Effector CD4-positive, alpha-beta T cell (primary cell): ENCODE data around the gene SLC24A3.

ENCODE experiments used
- DNase-seq: peaks from one replicate; pipeline ENCODE4 v3.0.0-alpha.2; 2020

Gene SLC24A3

DNA sequence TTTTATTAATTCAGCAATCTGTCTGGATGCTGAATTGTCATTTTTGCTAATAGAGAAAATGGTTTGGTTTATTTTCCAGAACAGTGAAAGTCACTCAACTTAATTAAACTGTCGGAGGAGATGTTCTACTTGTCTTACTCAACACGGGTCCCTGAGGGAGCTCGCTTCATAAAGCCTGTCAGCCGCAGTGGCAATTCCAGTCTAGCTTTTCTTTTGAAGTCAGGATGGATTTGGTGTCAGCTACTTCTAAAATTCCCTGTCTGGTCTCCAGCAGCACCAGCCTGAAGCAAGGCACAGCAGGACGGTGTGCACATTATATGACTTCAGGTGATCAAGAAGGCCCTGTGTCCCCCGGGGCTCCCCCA, 261.5 kb downstream of the SLC24A3 start:
- no peak for DNase-seq

DNA sequence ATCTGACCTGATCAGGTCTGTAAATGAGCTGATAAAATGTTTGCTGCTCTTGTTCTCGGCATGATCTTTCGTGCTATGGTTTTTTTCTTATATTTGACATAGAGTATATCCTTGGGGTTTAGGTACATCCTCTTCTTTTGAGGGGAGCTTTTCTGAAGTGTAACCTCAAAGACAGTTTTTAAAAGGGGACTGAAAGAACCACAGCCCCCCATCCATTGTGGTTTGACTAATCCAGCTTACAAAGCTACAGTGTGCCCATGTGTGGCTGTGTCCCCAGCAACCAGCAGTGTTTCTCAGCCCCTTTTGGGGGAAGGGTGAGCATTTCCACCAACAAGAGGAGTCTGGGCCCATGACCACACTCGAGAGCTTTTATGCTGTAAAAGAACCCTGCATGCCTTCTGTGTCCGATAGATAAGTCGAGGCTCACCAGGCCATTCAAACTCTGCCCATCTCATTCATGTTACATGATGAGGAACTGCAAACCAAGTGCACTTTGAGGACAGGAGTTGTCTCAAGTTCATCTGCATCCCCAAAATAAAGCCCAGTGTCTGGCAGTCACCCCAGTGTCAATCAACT, 266.0 kb downstream of the SLC24A3 start:
- no peak for DNase-seq

DNA sequence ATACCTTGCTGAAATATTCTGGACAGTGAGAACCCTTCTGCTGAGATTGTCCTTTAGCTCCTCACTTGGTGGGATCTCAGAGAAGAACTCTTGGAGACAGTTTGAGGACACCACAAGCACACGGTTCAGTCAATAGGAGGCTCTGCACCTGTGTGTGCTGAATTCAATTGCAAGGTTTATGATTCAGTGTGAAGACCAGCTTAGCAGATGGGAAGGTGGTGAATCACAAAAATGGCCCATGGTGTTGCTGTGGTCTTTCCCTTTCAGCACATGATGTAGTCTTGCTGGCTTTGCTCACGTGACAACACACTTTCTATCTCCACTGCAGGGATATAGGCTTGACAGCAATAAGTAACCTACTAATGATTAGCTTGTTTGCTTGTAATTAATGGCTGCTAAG, 270.3 kb downstream of the SLC24A3 start:
- no peak for DNase-seq

DNA sequence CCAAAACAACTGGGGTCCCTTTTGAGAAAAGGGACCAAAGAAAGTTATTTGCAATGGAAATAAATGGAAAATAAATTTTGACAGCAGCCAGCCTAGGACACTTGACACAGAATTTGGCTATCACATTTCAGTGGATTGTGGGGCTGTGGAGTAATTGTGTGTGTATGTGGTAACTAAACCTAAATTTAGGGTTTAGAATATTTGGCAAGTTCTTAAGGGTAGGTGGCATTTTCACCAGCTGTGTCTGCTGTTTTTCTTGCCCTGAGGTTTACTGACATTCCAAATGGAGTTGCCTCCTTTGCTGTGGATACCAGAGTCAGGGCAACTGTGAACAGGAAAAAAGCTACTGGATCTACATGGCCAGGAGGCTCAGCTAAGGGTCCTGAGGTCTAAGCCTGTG, 270.9 kb downstream of the SLC24A3 start:
- DNase-seq, result no peak

DNA sequence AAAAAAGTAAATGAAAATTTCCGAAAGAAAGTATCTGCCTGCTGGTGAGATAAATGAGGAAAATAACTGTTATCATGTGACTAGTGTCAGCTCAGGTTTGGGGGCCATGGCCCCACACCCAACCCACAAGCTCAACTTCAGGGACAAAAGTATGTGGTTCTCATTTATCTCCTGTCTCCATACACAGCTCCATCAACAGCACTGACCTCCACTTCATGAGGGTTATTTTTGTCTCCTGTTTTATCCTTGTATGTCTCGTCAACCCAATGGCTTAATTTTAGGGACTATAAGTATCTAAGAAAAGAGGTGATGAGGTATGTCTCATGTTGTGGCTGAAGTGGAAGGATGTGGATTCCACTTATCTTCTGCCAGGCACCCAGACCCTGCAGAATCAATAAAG, 274.0 kb downstream of the SLC24A3 start:
- no peak for DNase-seq

DNA sequence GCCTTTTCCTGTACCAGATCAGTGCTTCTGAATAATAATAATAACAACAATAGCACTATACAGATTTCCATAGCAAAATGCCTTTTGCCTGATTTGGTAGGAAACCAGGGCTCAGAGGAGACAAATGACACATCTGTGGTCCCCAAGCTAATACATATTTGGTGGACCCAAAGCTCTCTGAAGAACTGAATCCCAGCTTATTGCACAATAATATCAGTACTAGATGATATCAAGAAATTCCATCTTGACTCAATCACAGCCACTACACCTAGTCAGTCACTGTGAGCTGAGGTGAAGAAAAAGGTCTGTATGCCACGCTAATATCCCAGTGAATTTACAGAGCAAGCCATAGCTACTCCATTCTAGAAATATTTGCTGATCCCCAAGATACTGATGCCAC, 275.0 kb downstream of the SLC24A3 start:
- DNase-seq, result no peak

DNA sequence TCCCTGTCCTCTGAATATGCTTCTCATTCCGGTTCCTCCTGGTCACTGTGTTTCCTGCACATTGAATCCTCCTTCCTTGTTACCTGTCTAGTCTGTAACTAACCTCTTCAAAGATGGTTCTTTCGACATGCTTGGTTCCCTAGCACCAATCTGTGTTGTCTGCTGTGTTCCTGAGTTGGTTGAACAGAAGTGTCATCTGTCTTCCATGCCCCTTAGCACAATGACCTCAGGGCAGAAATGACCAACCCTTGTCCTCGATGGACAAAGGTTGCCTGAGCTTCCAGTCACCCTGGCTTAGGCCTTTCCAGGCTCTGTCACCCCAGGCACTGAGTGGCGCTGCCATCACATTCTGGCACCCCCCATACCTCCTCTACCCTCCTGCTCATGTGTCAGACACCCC, 278.8 kb downstream of the SLC24A3 start:
- no peak for DNase-seq

DNA sequence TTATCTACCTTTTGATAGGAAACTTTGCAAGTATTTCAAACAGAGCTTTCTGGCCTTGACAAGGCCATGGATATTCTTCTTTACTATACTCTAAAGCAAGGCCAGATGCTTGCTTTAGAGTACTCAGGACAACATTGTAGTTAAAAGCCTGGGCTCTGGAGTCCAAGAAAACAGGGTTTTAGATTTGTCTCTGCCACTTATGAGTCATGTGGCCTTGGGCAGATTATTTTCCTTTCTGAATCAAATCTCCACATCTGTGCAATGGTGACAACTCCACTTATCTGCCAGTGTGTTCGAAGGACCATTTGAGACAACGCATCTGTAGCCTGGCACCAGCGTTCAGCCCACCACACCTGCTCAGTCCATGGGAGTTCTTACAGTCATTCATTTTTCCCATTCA, 279.7 kb downstream of the SLC24A3 start:
- DNase-seq, result no peak

DNA sequence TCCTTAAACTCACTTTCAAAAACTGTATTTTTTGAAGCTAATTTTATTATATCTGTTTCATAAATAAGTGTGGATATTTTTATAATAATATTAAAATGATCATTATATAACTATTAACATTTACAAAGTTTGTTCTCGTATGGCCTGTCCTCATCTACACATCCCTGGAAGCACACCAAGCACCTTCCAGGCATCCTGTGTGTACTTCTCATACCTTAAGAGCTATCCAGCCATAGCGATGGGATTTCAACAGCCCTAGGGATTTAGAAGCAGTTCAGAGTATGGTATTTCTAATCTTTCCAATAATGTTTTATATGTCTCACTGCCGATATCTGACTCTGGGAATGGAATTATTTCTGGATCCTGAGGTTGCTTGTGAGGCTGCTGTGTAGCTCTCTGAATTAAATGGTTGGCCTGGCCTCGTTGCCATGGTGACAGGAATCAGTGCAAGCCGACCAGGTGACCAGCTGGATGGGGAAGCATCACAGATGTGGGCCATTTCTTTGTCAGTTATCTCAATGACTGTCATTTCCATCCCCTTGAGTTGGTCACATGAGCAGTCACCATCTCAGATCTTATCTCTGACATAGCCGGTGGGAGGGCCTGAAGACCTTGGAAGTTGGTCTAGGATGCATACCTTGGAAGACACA, 280.4 kb downstream of the SLC24A3 start:
- no peak for DNase-seq

DNA sequence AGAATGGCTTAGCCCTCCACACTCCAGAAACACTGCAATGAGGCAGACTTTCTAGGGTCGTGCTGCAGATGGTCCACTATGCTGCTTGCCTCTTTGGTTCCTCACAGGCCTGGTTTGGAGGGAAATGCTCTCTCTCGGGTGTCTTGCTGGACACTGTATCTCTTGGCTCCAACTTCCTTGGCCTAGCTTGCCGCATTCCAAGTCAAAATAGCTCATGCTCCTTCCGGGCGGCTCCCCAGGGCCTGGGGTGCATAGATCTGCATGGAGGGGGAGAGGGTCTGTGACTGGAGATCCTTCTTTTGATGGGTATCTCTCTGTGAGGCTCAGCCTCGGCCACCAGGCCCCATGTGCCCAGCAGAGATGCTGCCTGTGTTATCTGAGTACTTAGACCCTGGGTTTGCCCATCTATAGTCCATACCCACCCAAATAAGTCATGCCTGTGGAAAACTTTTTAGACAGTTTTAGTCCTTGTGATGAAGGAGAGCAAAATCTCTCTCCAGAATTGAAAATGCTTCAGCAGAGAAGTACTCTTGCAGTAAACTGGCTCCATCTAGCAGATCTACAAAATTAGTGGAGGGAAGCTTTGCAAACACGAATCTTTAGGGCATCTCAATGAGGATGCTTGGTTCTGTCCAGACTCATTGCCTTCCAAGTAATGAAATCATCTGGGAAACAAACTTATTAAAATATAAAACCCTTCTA, 281.5 kb downstream of the SLC24A3 start:
- DNase-seq, result no peak

DNA sequence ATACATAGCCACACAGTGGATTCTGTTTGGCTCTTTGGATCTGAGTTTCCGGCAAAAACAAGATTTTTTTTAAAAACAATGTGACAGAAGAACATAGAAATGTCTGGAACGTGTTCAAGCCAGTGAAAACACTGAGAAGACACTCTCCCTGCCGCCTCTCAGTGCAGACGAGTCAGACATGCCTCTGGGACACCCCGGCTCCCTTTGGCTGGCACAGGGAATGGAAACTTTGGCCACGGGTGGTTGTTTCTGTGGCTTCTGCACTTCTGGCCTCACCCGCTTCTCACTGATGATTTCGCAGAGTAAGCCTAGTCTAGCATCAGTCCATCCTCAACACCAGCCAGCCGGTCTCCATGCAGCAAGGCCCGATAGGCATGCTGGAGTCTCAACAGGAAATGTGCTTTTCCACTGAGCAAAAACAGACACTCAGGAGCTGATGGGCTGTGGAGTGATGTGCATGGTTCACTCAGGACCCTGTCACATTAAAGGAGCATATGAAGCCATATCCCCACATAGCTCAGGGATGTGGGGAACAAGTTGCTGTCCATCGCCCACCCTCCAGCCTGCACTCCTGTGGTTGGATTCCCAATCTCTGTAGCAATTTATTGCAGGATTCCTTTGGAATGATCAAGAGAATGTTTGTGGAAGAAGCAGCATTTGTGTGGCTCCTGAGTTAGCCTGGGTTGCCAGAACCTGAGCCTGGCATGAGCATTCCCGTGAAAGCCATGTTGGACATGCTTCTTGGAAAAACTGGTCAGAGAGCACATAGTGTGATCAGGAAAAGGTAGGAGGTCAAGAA, 283.7 kb downstream of the SLC24A3 start:
- no peak for DNase-seq

DNA sequence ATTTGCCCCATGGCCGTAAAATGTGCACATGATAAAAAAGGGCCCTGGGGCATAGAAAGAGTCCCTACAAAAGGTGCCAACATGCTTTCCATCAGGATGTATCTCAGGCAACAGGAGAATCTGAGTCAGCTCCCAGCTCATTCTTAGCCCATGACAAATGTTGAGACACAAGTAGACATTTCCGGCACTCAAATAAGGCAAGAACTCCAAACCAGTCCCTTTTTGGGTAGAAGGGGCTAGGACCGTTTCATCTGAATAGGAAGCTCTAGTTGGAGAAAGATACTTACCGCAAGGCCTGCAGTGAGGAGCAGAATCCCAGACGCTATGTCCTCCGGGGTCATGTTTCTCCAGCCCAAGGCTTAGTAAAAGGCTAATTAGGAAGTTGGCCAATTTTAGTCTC, 284.6 kb downstream of the SLC24A3 start:
- DNase-seq, result no peak

DNA sequence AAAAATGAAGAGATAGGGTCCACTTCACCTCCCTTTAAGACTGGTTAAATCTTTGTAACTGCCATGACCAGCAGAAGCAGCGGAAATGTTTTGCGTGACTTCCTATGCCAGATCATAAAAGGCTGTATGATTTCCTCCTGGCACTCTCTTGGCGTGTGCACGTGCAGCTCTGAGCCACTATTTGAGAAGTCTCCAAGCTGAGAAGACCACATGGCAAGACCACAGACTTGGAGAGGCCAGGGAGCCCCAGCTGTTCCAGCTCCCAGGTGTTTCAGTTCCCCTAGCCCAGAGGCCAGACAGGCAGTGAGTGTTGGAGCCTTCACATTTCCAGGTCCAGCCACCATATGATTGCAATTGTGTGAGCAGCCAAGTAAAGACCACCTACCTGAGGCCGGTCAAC, 286.3 kb downstream of the SLC24A3 start:
- DNase-seq, result no peak

DNA sequence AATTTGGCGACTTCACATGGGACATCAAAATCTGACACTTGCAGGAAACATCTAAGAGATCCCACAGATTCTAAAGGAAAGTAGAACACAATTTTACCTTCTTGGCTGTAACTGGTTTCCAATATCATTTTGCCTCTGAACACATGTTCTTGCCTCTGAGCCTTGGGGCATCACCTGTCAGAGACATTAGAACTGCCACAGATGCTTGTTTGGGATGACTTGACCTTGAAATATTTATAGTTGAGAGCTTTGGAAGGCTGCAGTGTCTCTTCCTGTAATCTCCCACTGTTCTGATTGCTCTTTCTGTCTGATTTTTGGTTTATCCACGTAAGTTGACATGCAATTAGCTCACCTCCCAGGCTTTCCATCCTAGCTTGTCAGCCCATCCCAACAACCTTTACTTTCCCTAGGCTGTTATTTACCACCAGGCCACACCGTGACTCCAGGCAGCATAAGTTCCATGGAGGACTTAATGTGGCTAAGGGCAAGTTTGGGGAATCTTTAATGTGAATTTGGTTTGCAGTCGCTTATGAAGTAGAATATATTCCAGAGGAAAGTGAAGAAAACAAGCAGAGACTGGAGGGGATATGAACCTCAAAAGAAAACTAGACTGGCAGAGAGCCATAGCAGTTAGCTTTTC, 289.2 kb downstream of the SLC24A3 start:
- DNase-seq, result no peak

DNA sequence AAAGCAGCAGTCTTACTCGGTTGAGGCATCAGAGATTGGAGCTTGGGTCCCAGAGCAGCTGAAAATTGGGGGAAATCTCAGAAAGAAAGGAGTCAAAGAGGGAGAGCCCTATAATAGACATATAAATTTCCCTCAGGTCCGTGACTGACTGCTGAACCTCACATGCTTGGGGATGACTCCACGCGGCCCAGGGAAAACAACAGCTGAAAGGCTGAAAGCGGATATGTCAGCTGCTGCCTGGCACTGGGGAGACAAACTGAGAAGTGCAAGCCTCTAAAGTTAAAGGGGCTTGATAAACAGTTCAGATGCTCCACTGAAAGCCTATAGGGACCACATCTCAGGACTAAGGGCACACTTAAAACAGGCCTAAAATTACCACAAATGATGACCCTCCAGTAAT, 289.7 kb downstream of the SLC24A3 start:
- DNase-seq, result no peak

DNA sequence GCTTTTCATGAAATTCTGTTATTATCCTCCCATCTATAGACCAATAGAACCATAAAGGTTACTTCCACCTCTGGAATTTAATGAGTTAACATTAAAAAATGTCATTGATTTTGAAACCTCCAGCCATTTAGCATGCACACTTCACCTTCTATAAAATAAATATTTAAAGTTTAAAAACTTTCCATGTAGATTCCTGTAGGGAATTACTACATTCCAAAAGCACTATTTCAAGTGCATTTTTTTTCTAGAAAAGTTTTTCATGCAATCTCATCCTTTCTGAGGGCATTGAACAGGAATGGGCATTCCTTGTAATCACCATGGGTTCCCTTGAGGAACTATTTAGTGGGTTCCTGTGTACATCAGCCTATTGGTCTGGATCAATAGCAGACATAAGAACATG, 291.8 kb downstream of the SLC24A3 start:
- no peak for DNase-seq

DNA sequence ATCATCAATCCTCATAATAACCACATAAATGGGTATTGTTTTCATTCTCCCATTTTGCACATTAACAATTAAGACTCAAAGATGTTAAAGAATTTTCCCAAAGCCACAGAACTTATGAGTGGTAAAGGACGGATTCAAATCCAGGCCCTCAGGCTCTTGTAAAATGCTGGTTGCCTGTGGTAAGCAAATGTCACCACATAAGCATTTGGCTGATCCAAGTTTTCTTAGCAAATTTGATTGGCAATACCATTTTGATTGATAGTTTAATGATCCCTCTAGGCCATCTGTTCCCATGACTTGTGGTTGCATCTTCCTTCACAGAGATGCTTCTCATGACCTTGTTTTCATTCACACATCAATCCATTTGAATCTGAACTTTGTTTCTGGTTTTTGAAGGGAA, 293.6 kb downstream of the SLC24A3 start:
- DNase-seq, result no peak

DNA sequence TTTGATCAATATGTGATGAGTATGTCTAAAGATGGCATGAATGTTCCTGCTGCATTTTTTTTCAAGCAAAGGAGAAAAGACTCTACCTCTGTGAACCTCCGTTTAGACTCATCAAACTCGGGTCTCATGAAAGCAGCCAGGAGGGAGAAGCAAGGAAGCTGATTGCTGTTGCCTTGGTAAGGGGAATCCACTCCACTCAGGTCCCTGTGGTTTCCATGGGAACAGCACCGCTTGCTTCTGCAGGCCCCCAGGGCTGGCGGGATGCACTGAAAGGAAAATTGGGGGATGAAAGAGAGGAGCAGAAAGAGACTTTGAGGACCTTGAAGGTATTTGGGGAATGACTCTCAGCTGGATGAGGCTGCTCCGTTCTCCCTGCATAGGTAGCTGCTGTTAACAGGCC, 296.0 kb downstream of the SLC24A3 start:
- DNase-seq, result no peak

DNA sequence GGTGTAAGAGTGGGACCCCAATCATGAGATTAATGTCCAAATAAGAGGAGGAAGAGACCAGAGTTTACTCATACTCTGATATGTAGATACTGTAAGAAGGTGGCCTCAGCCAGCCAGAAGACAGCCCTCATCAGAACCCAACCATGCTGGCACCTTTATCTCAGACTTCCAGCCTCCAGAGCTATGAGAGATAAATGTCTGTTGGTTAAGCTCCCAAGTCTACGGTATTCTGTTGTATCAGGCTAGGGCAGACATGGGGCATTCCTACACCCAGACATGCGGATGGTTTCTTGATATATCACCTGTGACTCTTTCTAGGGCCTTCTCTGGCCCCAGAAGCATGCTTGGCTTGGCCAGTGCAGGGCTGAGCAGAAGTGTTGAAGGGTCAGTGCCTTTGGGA, 298.2 kb downstream of the SLC24A3 start:
- DNase-seq, result no peak

DNA sequence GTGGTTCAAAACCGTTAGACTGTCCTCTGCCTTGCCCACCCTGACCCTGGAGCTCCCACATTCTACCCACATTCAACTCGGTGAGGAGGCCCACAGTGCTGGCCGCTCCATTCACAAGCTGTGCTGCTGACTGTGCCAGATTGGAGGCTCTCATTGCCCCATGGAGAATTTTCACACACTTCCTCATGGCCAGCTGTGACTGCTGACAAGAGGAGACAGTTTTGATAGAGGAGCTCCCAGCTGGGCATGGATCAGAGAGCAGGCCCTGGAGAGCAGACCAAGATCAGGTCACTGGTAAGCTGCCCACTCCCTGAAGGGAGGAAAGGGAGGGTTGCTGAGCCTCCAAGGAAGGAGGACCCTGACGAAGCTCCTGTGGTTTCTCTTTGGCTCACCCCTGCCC, 299.5 kb downstream of the SLC24A3 start:
- DNase-seq, result no peak

DNA sequence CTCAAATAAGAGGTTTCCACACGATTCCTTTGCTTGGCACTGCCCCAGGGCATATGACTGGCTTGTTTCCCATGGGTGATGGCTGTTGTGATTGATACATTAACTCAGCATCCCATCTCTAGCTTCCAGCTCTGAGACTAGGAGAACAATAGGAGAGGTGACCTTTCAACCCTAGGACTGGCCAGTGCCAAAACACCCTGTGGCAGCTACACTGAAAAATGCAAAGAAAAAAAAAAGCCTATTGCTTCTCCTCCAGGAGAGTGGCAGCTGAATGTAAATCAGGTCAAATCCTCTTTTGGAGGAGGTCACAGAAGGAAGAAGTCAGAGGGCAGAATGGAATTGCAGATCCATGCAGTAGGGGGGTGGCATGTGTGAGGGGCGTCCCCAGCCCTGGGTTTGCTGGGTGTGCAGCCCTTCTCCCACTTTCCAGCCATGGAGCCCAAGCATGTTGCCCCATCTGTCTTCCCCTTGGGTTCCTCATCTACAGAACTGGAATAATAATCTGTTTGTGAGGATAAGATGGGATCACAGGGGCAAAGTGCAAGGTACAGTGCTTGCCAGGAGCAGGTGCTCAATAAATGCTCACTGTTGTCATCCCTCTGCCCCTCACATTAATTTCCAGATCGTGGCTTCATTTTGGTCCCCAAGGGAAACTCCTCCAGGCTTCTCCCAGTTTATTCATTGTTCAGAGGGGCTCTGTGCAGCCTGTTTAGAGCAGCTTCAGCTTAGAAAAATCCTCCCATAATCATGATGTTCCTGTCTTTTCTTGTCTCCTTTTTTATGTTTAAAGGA, 300.6 kb downstream of the SLC24A3 start:
- DNase-seq, result no peak

DNA sequence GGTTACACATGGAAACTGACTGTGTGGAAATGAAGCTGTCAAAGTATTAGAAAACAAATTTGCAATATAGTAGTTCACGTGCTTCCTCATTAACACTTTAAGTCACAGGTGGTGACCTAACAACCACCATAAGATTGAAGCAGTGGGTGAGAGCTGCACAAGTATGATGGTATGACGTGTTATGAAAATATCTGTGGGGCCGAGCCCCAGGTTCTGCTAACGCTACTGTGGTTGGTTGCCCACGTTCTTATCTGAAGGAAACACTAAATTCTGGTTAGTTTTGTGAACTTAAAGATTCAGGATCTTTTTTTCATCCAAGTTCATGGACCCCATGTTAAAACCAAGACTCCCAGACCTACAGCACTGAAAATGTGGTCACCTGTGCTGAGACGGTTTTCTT, 302.6 kb downstream of the SLC24A3 start:
- no peak for DNase-seq

DNA sequence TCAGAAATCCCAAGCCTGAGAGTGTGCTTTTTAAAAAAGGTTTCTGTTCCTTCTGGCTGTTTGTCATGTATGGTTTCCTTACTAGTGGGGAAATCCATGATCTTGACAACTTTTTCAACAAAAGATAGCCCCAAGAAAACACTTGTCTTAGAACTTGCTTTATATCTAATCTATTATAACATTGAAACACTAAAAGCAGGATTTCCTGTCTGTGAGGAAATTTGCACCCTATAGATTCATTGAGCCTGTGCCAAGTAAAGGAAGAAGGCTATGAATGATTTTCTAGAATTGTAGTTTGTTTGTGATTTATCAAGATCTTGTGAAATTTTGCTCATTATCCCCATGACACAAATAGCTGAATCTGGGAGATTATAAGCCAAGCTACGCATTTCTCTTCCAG, 307.0 kb downstream of the SLC24A3 start:
- DNase-seq, result no peak
